ENCODE measurements around the gene FAM120B.

FAM120B gene

DNA sequence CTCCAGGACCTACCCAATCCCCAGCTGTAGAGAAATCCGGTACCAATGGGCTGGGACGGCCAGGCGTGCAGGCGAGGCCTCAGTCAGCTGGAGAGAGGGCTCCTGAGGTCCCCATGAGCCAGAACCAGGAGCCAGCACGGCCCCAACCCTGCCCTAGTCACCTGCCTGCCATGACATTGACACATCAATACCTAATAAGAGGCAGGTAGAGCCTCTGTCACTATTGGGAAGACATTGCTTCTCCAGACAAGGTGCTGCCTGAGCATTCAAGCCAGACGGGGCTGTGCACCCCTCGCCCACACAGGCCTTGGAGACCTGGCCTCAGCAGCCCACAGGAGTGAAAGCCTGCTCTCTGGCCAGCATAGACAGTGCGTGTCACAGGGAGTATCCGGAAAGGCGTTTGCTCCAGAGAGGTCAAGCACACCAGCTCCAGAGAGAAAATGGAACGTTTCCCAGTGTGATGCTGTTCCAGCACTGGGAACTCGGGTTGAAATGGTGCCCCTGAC is 19.1 kb upstream of the FAM120B start:
- TF ChIP-seq, protein P1, sequence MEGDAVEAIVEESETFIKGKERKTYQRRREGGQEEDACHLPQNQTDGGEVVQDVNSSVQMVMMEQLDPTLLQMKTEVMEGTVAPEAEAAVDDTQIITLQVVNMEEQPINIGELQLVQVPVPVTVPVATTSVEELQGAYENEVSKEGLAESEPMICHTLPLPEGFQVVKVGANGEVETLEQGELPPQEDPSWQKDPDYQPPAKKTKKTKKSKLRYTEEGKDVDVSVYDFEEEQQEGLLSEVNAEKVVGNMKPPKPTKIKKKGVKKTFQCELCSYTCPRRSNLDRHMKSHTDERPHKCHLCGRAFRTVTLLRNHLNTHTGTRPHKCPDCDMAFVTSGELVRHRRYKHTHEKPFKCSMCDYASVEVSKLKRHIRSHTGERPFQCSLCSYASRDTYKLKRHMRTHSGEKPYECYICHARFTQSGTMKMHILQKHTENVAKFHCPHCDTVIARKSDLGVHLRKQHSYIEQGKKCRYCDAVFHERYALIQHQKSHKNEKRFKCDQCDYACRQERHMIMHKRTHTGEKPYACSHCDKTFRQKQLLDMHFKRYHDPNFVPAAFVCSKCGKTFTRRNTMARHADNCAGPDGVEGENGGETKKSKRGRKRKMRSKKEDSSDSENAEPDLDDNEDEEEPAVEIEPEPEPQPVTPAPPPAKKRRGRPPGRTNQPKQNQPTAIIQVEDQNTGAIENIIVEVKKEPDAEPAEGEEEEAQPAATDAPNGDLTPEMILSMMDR (IDR thresholded peaks at IDR 0.05; ENCODE audit: low read depth, low read length): no peak
- H3K9me3 ChIP-seq (ENCODE audit: severe bottlenecking): no peaks in the 10 kb centered on the region
- DNase-seq: no peak
- H3K36me3 ChIP-seq: no peaks in the 10 kb centered on the region
- H3K27ac ChIP-seq: no peak overlapping the region
- no peak overlapping the region for H3K4me3 ChIP-seq (ENCODE audit: low read depth, low read length)
- H3K27me3 ChIP-seq (ENCODE audit: insufficient read depth, low read depth, severe bottlenecking): peaks cover 72% of the 10 kb centered on the region

DNA sequence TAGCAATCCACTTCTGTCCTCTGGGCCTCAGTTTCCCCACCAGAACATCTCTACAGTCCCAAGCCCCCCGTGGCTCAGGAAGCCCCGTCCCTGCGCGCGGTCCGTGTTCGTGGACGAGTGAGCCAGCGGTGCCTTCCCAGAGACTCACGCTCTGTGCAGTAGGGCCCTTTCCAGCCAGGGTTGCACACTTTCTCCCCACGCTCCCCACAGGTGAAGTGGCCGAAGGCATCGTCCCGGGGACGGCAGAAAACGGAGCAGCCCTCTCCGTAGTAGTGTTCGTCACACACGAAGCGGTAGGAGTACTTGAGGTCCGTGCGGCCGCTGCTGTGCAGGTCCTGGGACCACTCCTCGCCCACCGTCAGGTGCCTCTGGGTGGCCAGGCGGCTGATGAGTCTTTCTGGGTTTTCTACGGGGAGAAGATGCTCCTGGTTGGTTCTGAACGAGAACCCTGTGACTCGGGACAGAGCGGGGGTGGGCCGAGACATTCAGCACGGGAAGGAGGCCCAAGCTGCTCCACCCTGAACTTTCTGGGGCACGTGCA is 18.4 kb upstream of the FAM120B start:
- DNase-seq: no peak
- Histone ChIP-seq H3K4me3 (ENCODE audit: low read depth, low read length) (no peak overlapping the region), H3K27me3 (ENCODE audit: insufficient read depth, low read depth, severe bottlenecking) (peaks cover 79% of the 10 kb centered on the region), H3K27ac (no peak overlapping the region), H3K36me3 (no peaks in the 10 kb centered on the region), H3K9me3 (ENCODE audit: severe bottlenecking) (no peaks in the 10 kb centered on the region)
- TF ChIP-seq, protein P1 (IDR thresholded peaks at IDR 0.05; ENCODE audit: low read depth, low read length): no peak

- Histone ChIP-seq H3K4me3 (ENCODE audit: low read depth, low read length) (no peak overlapping the region), H3K27ac (no peak overlapping the region), H3K36me3 (no peaks in the 10 kb centered on the region), H3K9me3 (ENCODE audit: severe bottlenecking) (no peaks in the 10 kb centered on the region), H3K27me3 (ENCODE audit: insufficient read depth, low read depth, severe bottlenecking) (peaks cover 86% of the 10 kb centered on the region)
- no peak for DNase-seq
- TF ChIP-seq, protein P1 (IDR thresholded peaks at IDR 0.05; ENCODE audit: low read depth, low read length): no peak
These were observed 17.7 kb upstream of the FAM120B start for GRCh38 chr6:170288852-170289179.

DNA sequence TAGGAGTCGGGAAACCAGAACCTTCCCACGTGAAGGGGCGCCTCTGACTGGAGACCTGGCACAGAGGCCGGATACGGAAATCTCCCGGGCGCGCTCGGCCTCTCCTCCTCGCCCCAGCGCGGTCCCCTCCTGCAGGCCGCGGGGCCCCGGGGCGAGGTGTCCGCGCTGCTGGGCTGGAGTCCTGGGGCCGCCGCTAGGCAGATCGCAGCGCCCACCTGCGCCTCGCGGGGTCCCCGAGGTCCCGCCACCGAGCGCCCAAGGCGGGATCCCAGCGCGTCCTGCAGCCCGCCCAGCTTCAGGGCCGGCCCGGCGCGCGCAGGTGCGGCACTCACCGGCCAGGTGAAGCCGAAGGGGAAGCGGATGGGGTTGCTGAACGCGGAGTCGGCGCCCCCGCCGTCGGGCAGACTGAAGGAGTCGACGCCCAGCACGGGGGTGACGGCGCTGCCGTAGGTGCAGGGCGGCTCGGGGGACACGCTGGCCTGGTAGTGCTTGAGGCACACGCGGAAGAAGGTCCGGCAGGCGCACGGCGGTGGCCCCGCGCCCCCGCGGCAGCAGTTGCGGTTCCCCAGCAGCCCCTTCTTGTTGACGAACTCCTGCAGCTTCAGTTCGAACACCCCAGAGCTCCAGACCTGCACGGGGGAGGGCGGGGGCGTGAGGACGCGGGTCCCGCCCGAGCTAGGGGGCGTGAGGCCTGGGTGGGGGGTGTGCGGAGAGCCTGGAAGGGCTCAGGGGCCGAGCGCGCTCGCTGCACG is 17.2 kb upstream of the FAM120B start:
- Histone ChIP-seq H3K4me3 (ENCODE audit: low read depth, low read length) (no peak overlapping the region), H3K27me3 (ENCODE audit: insufficient read depth, low read depth, severe bottlenecking) (peaks cover 91% of the 10 kb centered on the region), H3K36me3 (no peaks in the 10 kb centered on the region), H3K27ac (no peak overlapping the region), H3K9me3 (ENCODE audit: severe bottlenecking) (no peaks in the 10 kb centered on the region)
- no peak for DNase-seq
- TF ChIP-seq, protein P1 (IDR thresholded peaks at IDR 0.05; ENCODE audit: low read depth, low read length): no peak

GRCh38 chr6:170289951-170290295 is 16.6 kb upstream of the FAM120B start:
- H3K9me3 ChIP-seq (ENCODE audit: severe bottlenecking): no peaks in the 10 kb centered on the region
- no peak for DNase-seq
- H3K36me3 ChIP-seq: no peaks in the 10 kb centered on the region
- peaks cover 97% of the 10 kb centered on the region for H3K27me3 ChIP-seq (ENCODE audit: insufficient read depth, low read depth, severe bottlenecking)
- no peak overlapping the region for H3K27ac ChIP-seq
- peak overlapping the region; percentile 30 for H3K4me3 ChIP-seq (ENCODE audit: low read depth, low read length)
- TF ChIP-seq, protein P1 (IDR thresholded peaks at IDR 0.05; ENCODE audit: low read depth, low read length): no peak

All from WERI-Rb-1 (cell line).